GM08714 (cell line): ENCODE results near the gene IFI44L.

Experiments
- H3K4me3 ChIP-seq: fragments of 200-500 bp; sonication (Bioruptor generic); 2 replicates; pipeline ENCODE4 v1.5.1; 2014; ENCODE audit warnings: mild to moderate bottlenecking, low read length, inconsistent platforms
- ZNF274 ChIP-seq: IDR thresholded peaks from 2 replicates; pipeline ENCODE4 v1.6.1; 2012; ENCODE audit warnings: mild to moderate bottlenecking, low read depth, low read length

IFI44L gene

DNA sequence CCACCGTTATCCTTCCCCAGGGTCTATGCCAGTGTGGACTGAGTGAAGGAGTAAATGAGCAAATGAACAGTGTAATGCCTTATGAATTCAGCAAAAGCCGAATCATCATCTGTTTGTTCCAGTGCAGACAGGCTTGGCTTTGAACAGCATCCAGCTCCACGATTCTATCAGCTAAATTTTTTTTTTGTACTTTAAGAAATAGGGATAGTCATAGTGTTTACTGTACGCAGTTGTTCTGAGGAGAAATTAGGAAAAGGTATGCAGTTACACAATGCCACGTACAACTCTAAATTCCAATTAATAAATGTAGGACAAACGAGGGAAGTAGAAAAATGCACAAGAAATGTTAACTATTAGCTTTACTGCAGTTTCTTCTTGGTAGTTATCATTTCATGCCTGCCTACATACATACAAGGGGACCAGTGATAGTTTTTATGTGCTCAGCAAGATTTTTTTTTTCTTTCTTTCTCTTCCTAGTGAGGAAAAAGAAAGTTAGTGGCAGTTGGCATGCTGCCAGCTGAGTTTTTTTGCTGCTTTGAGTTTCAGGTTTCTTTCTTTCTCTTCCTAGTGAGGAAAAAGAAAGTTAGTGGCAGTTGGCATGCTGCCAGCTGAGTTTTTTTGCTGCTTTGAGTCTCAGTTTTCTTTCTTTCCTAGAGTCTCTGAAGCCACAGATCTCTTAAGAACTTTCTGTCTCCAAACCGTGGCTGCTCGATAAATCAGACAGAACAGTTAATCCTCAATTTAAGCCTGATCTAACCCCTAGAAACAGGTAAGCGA lies at the start of gene IFI44L:
IFI44L (plus strand) TSS at position 646 of the 777 bp plus-strand sequence. CDS start 7,468 bp downstream, outside the sequence.
- H3K4me3 ChIP-seq, result peak within 1 kb of the TSS; percentile 80
- TF ChIP-seq ZNF274, result no peak

DNA sequence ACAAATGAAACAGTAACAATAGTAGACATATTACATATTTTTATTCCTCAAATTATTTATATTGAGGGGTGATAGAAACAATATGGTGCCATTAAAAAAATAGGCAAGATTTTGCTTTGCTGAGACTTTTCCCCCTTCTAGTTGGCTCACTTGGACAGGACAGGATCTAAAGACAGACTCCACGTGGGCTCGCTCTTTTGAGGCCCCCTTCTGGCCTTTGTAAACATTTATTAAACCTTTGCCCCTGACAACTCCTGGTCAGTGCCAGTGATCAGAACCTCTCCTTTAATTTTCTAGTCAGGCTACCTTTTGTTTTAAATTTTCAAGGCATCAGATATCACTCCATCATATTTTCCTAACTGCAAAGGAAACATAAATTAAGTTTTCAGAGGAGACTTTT lies 49.7 kb upstream of the IFI44L start:
- TF ChIP-seq ZNF274, result no peak
- no peak overlapping the region for H3K4me3 ChIP-seq

DNA sequence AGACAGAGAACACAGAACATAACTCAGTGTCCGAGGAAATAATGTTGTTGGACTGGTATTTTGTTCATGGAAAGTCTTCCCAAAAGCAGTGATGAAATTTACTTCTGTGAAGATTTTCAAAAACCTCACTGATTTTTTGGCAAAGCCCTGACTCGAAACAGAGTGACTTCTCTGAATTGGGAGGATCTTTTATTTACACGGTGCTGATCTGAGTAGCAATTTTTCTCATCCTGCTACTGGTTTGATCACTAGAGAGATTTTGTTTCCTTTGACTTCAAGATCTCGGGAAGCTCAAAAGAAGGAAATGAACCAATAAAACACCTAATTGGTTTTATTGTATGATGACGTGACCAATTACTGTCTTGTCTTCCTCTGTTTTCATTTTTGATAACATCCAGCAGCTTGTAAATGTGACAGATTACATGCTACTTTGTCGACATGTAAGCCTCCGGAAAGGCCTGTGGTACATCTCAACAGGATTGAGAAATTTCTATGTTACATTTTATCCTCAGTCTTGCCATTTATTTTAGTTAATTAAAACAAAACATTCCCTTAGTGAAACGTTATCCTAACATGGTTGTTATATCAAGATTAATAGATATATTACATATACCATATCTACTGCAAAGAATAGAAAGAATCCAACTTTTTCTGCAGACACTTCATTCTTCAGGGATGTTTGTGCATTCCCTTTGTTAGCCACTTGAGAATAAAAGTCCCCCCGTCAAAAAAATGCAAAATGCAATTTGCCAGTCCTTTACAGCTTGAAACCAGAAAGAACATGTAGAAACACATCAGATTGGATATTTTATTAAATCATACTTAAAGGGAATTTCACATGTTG lies 42.8 kb upstream of the IFI44L start:
- no peak overlapping the region for H3K4me3 ChIP-seq
- TF ChIP-seq ZNF274, result no peak

- H3K4me3 ChIP-seq, result no peak overlapping the region
- no peak for TF ChIP-seq ZNF274
Measured at GRCh38 chr1:78586572-78586971, 33.7 kb upstream of the IFI44L start.

GRCh38 chr1:78587211-78587610 lies 33.0 kb upstream of the IFI44L start:
- no peak for TF ChIP-seq ZNF274
- no peak overlapping the region for H3K4me3 ChIP-seq

DNA sequence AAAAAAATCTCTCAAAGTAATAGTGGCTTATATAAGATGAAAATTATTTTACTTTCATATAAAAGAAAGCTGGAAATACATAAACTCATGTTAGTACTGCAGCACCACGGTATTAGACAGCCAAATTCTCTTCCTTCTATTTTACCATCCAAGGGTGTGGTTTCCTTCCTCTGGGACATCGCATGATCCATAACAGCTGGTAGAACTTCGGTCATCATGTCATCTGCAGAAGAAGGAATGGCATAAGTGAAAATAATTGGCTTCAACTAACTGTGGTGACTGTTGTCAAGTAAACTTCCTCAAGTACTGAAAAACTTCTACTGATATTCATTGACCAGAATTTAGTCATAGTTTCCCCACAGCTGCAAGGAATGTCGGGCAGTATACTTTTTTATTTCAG lies 28.3 kb upstream of the IFI44L start:
- TF ChIP-seq ZNF274, result no peak
- H3K4me3 ChIP-seq, result no peak overlapping the region

- no peak for TF ChIP-seq ZNF274
- H3K4me3 ChIP-seq, result no peak overlapping the region
Measured at GRCh38 chr1:78599294-78599693, 21.0 kb upstream of the IFI44L start.

DNA sequence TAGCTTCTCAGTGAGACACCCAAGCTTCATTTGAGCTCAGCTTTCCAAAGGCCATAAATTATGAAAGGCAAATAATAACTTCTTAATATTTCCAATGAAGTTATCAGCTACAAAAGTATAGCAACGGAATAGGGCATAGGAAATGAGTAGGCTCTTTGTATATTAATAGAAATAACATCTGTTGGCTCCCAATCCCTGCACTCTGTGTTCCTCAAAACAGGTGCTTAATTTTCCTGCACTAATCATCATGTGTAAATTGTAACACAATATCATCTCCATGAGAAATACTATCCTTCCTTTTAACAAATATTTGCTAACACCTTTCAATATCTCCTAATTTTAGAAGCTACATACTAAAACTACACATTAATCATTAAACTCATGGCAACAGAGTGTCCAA lies 19.2 kb upstream of the IFI44L start:
- H3K4me3 ChIP-seq, result no peak overlapping the region
- no peak for TF ChIP-seq ZNF274

DNA sequence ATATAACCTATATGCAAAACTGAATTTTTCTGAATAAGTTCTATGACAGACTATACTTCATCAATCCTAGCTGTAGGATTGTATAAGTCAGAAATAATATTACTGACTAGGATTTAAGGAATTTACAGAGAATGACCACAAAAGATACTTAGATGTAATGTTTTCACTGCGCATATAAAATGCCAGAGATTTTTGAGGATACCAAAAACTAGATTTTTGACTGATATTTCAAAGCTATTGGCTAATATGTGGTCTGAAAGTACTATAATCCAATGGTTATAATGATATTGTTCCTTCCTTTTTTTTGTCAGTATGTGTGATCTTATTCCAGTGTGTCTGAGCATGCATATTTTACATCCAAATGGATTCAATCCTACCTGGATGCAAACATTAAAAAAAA lies 17.0 kb upstream of the IFI44L start:
- no peak overlapping the region for H3K4me3 ChIP-seq
- TF ChIP-seq ZNF274, result no peak

DNA sequence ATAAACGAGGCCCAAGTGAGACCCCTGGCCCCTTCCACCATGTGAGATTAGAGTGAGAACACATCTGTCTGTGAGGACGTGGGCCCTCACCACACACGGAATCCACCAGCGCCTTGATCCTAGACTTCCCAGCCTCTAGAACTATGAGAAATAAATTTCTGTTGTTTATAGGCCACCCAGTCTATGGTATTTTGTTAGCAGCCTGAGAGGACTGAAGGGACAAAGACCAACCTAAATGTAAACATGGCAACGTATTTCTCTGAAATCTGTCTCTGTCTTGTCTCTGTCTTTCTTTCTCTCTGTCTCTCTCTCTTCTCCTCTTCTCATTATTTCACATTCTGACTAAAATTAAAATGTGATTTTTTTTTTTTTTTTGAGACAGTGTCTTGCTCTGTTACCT lies 15.6 kb upstream of the IFI44L start:
- no peak overlapping the region for H3K4me3 ChIP-seq
- no peak for TF ChIP-seq ZNF274

GRCh38 chr1:78606274-78606673 lies 14.0 kb upstream of the IFI44L start:
- H3K4me3 ChIP-seq, result no peak overlapping the region
- TF ChIP-seq ZNF274, result no peak

GRCh38 chr1:78607334-78607927 lies 12.8 kb upstream of the IFI44L start:
- H3K4me3 ChIP-seq, result no peak overlapping the region
- no peak for TF ChIP-seq ZNF274

DNA sequence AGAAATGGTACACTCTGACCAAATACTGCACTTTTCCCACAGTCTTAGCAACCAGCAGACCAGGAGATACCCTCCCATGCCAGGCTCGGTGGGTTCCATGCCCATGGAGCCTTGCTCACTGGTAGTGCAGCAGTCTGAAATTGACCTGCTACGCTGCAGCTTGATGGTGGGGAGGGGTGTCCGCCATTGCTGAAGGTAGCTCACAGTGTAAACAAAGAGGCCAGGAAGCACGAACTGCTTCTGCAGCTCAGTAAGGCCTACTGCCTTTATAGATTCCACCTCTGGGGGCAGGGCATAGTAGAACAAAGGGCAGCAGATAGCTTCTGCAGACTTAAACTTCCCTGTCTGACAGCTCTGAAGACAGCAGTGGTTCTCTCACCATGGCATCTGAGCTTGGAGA lies 12.3 kb upstream of the IFI44L start:
- H3K4me3 ChIP-seq, result no peak overlapping the region
- TF ChIP-seq ZNF274, result no peak

DNA sequence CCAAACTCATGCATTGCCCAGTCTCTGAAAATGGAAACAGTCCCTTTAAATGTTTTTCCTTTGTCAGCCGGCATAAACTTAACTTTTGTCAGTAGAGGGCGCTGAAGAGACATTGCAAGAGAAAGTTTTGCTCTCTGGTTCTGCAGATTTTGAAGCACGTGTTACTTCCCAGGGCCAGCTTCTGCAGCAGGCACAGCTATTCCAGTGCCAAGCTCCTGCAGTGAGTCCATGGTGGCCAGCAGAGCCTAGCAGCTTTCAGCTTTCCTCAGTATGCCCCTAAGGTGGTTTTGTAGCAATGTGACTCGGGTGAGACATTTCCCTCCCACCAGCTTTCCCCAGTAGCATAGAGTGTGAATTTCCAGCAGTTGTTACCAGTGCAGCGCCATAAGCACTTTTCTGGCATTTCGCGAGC lies 2.6 kb upstream of the IFI44L start:
- no peak overlapping the region for H3K4me3 ChIP-seq
- TF ChIP-seq ZNF274, result no peak

DNA sequence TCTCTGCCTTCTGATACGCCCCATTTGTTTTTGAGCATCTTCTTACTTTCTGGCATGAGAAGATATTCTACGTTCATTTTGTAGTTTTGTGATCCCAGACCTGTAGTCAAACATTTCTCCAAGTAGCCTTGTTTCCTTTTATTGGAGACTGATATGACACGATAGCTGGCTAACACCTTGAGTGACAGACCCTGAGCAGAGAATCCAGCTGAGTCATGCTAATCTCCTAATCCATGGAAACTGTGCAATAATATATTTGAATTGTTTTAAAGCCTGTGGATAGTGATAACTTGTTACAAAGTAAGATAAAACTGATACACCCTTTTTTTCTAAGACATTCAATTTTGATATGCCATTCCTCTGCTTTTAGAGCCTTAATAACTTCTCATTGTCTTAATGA lies 1.2 kb upstream of the IFI44L start:
- TF ChIP-seq ZNF274, result no peak
- no peak overlapping the region for H3K4me3 ChIP-seq

DNA sequence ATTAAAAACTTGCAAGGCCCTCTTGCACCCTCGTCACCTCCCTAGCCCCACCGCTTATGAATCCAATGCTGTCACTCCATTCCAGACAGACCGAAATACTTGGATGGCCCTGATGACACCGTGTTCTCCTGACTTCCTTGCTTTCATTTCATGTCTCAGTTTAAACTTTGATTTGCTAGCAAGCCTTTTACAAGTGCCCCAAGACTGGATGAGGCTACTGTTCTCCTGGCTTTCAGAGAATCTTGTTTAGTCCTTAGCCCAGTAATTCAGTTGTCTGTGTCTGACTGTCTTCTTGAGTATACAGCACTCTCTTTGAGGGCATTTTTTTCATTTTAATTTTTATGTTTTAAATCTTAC lies 824 bp upstream of the IFI44L start:
- H3K4me3 ChIP-seq, result peak overlapping the region; percentile 50; the same call in 1 of the 2 replicates

More for the DNA sequence above, 824 bp upstream of the IFI44L start:
- TF ChIP-seq ZNF274, result no peak
